NCI-H146 treated with DMSO at 0.1 percent for 48 hours (cell line): ENCODE results near the gene SH3BGRL2.

Experiments used
- DNase-seq: peaks from one replicate; lab custom pipeline; 2025; ENCODE audit not compliant: unreplicated experiment; lab: John Stamatoyannopoulos, UW

SH3BGRL2 gene

GRCh38 chr6:79694623-79695343 is 63.7 kb downstream of the SH3BGRL2 start:
- no peak for DNase-seq

GRCh38 chr6:79697430-79697829 is 66.3 kb downstream of the SH3BGRL2 start:
- no peak for DNase-seq

GRCh38 chr6:79699606-79700005 is 68.5 kb downstream of the SH3BGRL2 start:
- no peak for DNase-seq

GRCh38 chr6:79702691-79703090 is 71.6 kb downstream of the SH3BGRL2 start:
- no peak for DNase-seq

- DNase-seq = no peak
These were observed 73.1 kb downstream of the SH3BGRL2 start for GRCh38 chr6:79704200-79704599.

GRCh38 chr6:79705456-79705995 is 74.4 kb downstream of the SH3BGRL2 start:
- no peak for DNase-seq

- no peak for DNase-seq
These were observed 75.4 kb downstream of the SH3BGRL2 start for GRCh38 chr6:79706527-79706926.

- DNase-seq = no peak
These were observed 76.5 kb downstream of the SH3BGRL2 start for GRCh38 chr6:79707621-79708020.

- no peak for DNase-seq
These were observed 77.1 kb downstream of the SH3BGRL2 start for GRCh38 chr6:79708095-79708791.

- no peak for DNase-seq
These were observed 79.0 kb downstream of the SH3BGRL2 start for GRCh38 chr6:79710127-79710526.

- DNase-seq = no peak
These were observed 80.0 kb downstream of the SH3BGRL2 start for GRCh38 chr6:79711167-79711566.

- DNase-seq = no peak
These were observed 81.0 kb downstream of the SH3BGRL2 start for GRCh38 chr6:79712144-79712543.

GRCh38 chr6:79712616-79713135 is 81.5 kb downstream of the SH3BGRL2 start:
- DNase-seq = no peak

- peak; percentile 10 for DNase-seq
These were observed 82.7 kb downstream of the SH3BGRL2 start for GRCh38 chr6:79713701-79714322.

- no peak for DNase-seq
These were observed 86.9 kb downstream of the SH3BGRL2 start for GRCh38 chr6:79717989-79718388.

- no peak for DNase-seq
These were observed 87.5 kb downstream of the SH3BGRL2 start for GRCh38 chr6:79718509-79719247.

GRCh38 chr6:79719248-79719960 is 88.3 kb downstream of the SH3BGRL2 start:
- no peak for DNase-seq

GRCh38 chr6:79724816-79725215 is 93.7 kb downstream of the SH3BGRL2 start:
- no peak for DNase-seq

GRCh38 chr6:79731471-79731870 is 100.3 kb downstream of the SH3BGRL2 start:
- no peak for DNase-seq

- DNase-seq = no peak
These were observed 102.3 kb downstream of the SH3BGRL2 start for GRCh38 chr6:79733388-79733787.
